Measurements from ENCODE around the gene DISC1.
"Not testable (repeated sequence)": the region's sequence is repeated elsewhere in the genome, so short reads cannot be mapped to it uniquely, and the experiment has no call there.

DISC1 gene

GRCh38 chr1:231903586-231904081 lies 277.0 kb downstream of the DISC1 start:
- DNase-seq, result no peak

GRCh38 chr1:231907310-231907709 lies 280.7 kb downstream of the DISC1 start:
- DNase-seq, result not testable (repeated sequence)

GRCh38 chr1:231913493-231913892 lies 286.9 kb downstream of the DISC1 start:
- no peak for DNase-seq

DNA sequence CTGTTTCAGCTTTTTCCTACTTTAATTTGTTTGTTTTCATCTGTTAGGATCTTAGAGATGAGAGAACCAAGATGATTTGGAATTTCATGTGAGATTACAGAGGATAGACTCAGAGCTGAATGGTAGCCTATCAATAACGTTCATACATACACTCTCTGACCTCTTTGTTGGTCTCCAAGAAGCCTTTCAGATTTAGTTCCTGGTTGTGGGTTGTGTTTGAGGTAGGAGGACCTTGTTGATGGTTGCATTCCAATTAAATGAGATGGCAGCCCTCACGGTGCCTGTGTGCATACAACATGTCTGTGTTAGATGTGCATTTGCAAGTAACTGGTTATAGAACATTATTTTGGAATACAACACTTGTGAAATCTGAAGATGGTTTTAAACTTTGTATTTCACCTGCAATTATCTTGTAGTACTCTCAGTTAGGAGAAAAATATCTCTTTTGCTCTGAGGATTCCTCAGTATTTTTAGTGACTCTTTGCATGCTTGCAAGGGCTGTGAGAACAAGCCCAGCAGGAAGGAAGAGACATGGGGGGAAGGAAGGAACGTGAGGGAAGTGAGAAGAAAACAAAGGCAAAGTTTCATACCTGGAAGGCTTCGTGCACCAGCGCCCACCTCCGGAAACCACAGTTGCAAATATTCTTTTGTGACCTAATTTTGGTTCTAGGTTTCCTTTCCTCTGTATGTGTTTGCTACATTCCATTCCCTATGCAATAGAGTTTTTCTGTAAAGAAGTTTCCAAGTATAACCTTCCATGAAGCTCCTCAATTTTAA lies 291.8 kb downstream of the DISC1 start:
- DNase-seq, result no peak

GRCh38 chr1:231919239-231919885 lies 292.8 kb downstream of the DISC1 start:
- DNase-seq, result no peak

DNA sequence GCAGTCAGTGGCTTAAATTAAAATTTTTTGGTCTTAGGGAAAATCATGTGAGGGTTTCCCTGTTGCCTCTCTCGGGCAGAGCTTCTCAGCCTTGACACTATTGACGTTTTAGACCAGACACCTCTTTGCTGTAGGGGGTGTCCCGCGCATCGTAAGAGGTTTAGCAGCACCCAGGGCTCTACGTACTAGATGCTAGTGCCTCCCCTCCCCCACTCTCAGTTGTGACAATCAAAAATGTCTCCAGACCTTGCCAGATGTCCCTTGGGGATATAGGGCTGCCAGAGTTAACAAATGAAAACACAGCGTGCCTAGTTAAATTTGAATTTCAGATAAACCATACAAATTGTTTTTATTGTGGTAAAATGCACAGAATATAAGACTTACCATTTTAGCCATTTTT lies 293.3 kb downstream of the DISC1 start:
- DNase-seq, result peak; percentile 67

DNA sequence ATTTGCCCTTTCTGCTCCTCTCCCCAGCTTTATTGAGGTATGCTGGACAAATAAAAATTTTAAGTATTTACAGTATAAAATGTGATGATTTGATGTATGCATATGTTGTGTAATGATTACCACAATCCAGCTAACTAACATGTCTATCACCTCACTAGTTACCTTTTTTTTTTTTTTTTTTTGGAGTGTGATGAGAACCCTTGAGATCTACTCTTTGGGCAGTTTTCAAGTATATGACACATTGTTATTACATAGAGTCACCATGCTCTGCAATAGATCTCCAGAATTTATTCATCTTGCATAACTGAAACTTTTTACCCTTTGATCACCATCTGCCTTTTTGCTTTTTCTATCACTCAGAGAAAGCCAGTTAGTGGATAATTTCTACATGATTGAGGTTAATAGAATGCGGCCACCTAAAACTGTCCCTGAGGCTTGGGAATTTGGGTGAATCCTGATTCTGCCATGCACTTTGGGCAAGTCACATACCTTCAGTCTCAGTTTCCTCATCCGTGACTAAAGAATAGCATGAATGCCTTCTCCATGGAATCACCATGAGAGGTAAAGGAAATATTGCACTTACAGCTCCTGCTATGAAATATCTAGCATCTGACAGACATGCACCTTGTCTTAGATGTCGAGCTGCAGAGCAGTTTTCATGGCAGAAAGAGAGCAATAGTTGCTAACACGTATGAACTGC lies 295.2 kb downstream of the DISC1 start:
- DNase-seq, result no peak

GRCh38 chr1:231923491-231924041 lies 297.0 kb downstream of the DISC1 start:
- no peak for DNase-seq

GRCh38 chr1:231924180-231924579 lies 297.6 kb downstream of the DISC1 start:
- DNase-seq, result no peak

- DNase-seq, result no peak
These were observed 299.3 kb downstream of the DISC1 start for GRCh38 chr1:231925864-231926263.

DNA sequence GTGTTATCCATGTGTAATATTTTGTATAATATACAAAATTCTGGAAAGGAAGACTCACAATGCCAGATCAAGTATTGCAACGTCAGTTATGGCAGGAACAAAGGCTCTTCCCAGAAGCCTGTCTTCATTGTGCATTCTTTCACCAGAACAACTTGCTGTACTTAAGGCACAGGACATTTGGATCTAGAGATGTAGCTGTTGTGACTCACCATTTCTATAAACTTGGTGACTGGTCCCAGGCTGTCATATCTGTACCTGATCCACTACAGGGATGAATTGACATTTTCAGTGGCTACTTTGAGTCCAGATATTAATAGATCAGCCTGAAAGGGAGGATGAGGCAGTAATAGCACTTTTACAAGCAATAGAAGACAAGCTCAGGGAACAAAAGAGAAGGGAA lies 299.8 kb downstream of the DISC1 start:
- no peak for DNase-seq

GRCh38 chr1:231926933-231927332 lies 300.3 kb downstream of the DISC1 start:
- DNase-seq, result no peak

DNA sequence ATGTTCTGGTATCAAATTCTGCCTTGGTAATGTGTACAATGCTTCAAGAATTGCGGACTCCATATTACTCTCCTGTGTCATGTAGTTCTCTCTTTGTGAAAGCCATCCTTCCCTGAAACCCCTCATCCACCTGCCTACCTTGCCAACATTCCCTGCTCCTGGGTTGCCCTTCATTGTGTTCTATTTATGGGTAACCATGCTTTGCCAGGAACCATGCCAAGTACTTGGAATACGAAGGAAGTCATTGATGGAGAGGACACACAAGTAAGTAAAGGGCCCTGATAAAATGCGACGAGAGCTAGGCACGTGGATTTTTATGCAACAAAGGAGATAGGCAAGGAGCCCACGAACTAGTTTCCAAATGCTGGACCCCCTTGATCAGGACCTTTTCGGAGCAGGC lies 300.8 kb downstream of the DISC1 start:
- DNase-seq, result no peak

DNA sequence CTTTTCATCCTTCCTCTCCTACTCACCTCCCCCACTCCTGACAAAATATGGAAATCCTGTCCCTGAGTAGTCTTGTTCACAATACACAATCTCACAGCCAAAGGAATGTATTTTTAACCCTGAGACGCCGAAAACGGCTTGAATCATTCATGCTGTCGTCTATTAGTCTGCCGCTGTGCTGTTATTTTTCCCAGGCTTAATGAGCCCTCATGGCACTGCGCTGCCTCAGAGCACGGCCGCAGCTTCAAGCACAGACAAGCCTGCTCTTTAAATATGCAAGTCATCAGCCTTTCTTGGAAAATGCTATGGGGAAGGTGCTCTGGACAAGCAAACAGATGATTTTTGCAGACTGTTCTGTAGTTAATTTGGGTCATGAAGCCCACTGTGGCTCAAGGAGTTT lies 302.7 kb downstream of the DISC1 start:
- peak; percentile 85 for DNase-seq

- peak; percentile 46 for DNase-seq
These were observed 303.8 kb downstream of the DISC1 start for GRCh38 chr1:231930257-231930947.

GRCh38 chr1:231931146-231931545 lies 304.6 kb downstream of the DISC1 start:
- DNase-seq, result no peak

- DNase-seq, result peak; percentile 21
These were observed 305.4 kb downstream of the DISC1 start for GRCh38 chr1:231931846-231932454.

GRCh38 chr1:231933711-231934626 lies 307.4 kb downstream of the DISC1 start:
- DNase-seq, result no peak

GRCh38 chr1:231934797-231935196 lies 308.2 kb downstream of the DISC1 start:
- peak; percentile 85 for DNase-seq

GRCh38 chr1:231935856-231936255 lies 309.3 kb downstream of the DISC1 start:
- no peak for DNase-seq

Data from NCI-H1694 treated with DMSO at 0.1 percent for 48 hours (cell line).